AG09309 (cell line): ENCODE results near the gene GRM5.

Experiments used
- DNase-seq: peaks from one replicate; pipeline ENCODE4 v3.0.0-alpha.2; 2010; ENCODE audit warnings: low read depth
- H3K4me3 ChIP-seq: 2 replicates; pipeline ENCODE4 v1.5.1; 2011; ENCODE audit warnings: mild to moderate bottlenecking, low read depth, low read length, moderate library complexity; ENCODE audit not compliant: control insufficient read depth
- TF ChIP-seq, protein P1 (sequence below): IDR thresholded peaks from 2 replicates; pipeline ENCODE4 v1.5.1; 2011; ENCODE audit warnings: mild to moderate bottlenecking, low read depth, low read length, inconsistent platforms; ENCODE audit not compliant: insufficient read depth, control insufficient read depth; ENCODE audit errors: missing control alignments

The GRM5 gene

DNA sequence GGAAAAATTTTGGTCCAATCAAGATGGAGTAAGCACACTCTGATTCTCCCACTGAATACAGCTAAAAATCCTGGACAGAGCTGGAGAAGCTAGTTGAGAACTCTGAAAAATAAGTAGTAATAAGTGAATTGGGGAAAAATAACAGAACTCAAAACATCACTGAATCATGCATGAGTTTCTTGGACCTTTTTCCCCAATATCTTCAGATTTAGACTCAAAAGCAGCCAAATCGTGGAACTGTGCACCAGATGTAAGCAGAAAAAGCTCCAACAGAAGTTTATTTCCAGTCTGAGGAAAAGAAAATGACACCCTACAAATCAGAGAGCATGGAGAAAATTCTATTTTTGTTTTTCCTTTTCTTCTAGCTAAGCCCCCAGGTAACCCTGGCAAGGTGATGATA is 448.6 kb downstream of the GRM5 start:
- TF ChIP-seq, protein P1, sequence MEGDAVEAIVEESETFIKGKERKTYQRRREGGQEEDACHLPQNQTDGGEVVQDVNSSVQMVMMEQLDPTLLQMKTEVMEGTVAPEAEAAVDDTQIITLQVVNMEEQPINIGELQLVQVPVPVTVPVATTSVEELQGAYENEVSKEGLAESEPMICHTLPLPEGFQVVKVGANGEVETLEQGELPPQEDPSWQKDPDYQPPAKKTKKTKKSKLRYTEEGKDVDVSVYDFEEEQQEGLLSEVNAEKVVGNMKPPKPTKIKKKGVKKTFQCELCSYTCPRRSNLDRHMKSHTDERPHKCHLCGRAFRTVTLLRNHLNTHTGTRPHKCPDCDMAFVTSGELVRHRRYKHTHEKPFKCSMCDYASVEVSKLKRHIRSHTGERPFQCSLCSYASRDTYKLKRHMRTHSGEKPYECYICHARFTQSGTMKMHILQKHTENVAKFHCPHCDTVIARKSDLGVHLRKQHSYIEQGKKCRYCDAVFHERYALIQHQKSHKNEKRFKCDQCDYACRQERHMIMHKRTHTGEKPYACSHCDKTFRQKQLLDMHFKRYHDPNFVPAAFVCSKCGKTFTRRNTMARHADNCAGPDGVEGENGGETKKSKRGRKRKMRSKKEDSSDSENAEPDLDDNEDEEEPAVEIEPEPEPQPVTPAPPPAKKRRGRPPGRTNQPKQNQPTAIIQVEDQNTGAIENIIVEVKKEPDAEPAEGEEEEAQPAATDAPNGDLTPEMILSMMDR: no peak
- DNase-seq: no peak
- no peak overlapping the region for H3K4me3 ChIP-seq

GRCh38 chr11:88604260-88604659 is 461.5 kb downstream of the GRM5 start:
- TF ChIP-seq, protein P1: no peak
- peak; percentile 23 for DNase-seq
- H3K4me3 ChIP-seq: no peak overlapping the region

DNA sequence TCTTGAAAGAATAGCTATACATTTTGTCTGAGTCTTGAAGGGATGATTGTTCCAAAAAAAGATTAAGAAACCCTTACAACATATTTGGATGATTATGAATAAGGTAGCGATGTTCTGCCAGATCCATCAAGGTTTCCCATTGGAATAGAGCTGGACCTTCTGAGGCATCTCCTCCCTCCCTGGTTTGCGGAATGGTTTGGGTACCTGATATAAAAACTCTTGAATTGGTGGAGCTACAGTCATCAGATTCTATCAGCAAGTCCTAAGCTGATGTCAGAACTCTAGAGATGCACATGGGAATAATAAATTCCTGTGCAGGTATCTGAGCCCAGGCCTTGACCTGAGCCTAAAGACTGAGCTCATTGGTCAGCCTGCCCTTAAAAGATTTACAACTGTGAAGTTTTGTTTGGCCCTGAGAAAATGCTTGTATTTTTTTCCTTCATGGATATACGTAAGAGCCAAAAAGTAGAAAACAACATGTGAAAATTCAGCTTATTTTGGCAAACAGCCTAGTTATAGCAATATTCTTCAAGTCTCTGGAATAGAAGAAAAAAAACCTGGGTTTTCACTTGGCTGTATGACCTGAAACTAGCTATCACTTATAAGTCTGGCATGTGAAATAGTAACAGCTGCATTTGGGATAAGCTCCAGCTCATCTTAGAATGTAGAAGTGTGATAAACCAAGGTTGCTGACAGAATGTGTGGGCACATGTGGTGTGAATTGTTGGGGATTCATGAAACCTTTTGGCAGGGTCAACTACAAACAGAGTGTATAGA is 462.5 kb downstream of the GRM5 start:
- DNase-seq: no peak
- TF ChIP-seq, protein P1: no peak
- no peak overlapping the region for H3K4me3 ChIP-seq

GRCh38 chr11:88597387-88597786 is 468.4 kb downstream of the GRM5 start:
- H3K4me3 ChIP-seq: no peak overlapping the region
- TF ChIP-seq, protein P1: no peak
- no peak for DNase-seq

- no peak for DNase-seq
- no peak overlapping the region for H3K4me3 ChIP-seq
- TF ChIP-seq, protein P1: no peak
These were observed 469.0 kb downstream of the GRM5 start for GRCh38 chr11:88596786-88597185.

GRCh38 chr11:88594274-88594950 is 471.4 kb downstream of the GRM5 start:
- TF ChIP-seq, protein P1: no peak
- H3K4me3 ChIP-seq: no peak overlapping the region
- no peak for DNase-seq
